Stimulated activated CD4-positive, alpha-beta T cell treated with anti-CD3 and anti-CD28 coated beads, Interleukin-1b, Interleukin-23, amount 100 ng/mL, for 48 hours (primary cell): ENCODE measurements around the gene PACRGL.

Experiments
- DNase-seq: peaks from one replicate; pipeline ENCODE4 v3.0.0-alpha.2; 2020

PACRGL gene

DNA sequence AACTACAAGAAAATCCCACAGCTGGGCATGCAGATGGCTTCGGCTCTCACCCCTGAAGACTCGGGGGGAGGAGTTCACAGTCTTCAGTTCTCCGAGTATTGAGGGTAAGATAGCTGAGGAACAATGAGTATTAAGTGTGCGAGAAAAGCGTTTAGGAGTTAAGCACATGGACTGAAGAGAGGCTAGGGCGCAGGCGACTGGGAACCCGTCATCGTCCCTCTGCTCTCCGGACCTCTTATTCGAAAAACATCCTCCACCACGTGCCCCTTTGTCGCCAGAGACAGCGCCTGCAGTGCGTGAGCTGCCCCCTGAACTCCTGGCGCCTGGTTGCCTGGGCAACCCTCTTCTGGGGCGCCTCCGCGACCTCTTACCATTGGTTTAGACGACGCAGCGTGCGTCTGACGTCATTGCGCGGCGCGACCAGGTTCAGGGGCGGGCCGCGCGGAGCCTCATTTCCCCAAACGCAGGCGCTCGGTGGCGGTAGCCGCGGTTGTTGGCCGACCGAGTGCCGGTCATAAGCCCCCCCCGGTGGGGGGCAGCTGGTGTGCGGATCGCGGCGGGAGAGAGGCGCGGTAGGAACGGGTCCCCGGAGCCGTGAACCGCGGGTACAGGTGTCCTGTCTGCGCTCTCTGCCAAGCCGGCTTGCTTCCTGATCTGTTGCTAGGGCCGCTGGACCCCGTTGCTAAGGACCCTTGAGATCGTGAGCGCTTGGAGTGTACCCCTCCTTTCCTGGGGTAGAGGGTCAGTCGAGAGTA, at the start of gene PACRGL:
Gene PACRGL, plus strand, starts transcription at position 452 of the 755 bp plus-strand sequence. CDS start 4,024 bp downstream, outside the sequence.
- peak; percentile 94 for DNase-seq

DNA sequence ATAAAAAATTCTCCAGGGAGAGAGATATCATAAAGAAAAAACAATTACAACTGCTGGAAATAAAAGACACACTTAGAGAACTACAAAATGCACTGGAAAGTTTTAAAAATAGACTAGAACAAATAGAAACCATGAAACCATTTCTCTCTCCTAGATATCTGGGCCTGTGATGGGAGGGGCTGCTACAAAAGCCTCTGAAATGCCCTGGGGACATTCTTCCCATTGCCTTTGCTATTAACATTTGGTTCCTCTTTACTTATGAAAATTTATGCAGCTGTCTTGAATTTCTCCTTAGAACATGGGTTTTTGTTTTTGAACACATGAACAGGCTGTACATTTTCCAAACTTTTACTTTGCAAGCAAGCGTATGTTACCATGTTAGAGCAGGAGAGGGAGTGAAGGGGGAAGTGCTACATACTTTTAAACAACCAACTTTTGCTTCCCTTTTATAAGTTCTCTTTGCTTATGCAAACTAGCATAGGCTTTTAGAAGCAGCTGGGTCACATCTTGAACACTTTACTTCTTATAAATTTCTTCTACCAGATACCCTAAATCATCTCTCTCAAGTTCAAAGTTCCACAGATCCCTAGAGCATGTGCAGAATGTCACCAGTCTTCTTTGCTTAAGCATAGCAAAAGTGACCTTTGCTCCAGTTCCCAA, 47.9 kb upstream of the PACRGL start:
- DNase-seq = no peak

DNA sequence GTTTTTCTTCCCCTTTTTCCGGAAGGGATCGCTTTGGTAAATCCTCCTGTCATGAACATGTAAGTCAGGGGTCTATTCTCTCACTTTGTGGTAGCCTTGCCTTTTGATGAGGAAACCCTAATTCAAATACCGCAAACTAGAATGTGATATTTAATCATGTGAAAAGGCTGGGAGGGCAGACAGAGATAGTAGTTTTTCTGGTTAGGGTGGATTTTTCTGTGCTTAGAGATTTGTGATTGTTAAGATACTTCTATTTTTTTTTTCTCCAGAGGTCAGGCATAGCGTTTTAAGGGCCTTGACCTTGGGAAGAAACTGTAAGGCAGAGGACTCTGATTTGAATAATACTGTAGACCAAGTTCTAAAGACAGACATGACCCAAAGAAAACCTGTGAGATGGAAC, 41.8 kb upstream of the PACRGL start:
- no peak for DNase-seq

- DNase-seq = no peak
Observed at GRCh38 chr4:20662851-20663250, 37.4 kb upstream of the PACRGL start.

GRCh38 chr4:20666012-20666860, 34.0 kb upstream of the PACRGL start:
- DNase-seq = no peak

- DNase-seq = no peak
Observed at GRCh38 chr4:20672262-20672661, 28.0 kb upstream of the PACRGL start.

DNA sequence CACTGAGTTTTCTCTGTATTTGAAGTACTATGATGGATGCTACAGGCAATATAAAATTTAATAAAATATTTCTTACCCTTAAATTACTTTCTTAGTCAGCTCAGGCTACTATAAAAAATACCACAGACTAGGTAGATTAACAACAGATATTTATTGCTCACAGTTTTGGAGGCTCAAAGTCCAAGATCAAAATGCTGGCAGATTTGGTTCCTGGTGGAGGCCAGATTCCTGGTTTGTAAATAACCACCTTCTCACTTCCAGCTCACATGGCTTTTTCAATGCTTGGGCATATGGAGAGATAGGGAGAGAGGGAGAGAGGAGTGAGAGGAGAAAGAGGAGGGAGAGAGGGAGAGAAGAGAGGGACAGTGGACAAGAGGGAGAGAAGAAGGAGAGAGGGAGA, 24.5 kb upstream of the PACRGL start:
- DNase-seq = no peak

DNA sequence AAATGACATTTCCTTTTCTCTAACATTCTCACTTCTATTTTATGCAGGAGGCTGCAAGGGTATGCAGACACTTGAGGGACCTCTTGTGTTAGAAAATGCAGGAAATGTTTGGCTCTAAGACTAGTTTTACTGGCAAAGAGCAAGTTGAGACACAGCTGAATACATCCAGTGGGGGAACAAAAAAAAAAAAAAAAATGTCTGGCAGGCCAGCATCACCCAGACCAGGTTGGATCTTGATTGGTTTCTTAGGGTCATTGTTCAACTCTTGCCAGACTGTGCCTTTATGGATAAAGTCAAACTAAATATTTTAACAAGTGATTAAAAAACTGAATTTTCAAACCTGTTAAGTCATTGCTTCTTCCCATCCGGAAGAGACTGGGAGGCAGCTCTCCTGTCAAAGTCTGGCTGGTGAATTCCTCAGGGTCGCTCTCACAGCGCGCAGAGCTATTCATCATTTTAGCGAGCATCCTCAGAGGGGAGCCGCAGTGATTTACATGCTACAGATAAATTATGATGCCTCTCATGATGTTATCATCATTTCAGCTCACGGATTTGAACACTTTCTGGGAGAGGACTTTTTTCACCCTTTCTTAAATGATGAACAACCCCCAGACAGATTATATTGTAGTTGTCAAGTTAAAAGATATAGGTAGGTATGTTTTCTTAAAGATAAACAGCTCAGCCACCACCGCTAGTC, 23.6 kb upstream of the PACRGL start:
- no peak for DNase-seq

GRCh38 chr4:20678400-20678799, 21.9 kb upstream of the PACRGL start:
- DNase-seq = no peak

DNA sequence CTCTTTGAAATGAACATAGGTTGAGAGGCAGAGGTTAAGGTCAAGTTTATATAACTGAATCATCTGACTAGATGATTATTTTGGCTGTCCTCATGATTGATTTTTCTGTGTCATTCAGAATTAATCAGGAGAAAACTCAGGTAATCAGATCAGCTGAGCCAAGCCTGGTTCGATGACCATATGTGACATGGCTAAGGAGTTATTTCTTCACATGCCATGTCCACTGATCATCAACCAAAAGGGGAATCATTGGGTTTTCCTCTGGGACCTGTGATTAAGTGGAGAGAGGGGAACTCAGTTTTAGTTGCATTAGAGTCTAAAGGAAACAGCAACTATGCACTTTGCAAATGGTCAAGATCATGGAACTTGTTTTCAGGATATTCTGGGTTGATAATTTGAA, 20.3 kb upstream of the PACRGL start:
- DNase-seq = no peak

DNA sequence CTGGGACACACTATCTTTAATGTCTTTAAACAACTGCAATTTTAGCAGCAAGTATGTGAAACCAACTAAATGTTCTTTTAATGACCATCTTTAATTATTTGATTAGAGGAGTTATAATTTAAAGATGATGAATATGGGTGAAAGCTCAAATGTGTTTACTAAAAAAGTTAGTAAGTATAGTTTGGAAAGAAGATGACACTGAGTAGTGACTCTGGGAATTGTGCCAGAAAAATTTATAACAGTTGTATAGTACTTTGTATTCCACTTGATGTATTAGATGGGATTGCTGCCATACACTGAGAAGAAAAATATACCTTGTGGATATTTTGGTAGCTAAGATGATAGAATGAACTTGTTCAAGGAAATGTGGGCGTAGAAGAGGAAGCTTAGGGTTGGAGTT, 19.5 kb upstream of the PACRGL start:
- no peak for DNase-seq

GRCh38 chr4:20681271-20681670, 19.0 kb upstream of the PACRGL start:
- DNase-seq = no peak

GRCh38 chr4:20682853-20683252, 17.4 kb upstream of the PACRGL start:
- no peak for DNase-seq

DNA sequence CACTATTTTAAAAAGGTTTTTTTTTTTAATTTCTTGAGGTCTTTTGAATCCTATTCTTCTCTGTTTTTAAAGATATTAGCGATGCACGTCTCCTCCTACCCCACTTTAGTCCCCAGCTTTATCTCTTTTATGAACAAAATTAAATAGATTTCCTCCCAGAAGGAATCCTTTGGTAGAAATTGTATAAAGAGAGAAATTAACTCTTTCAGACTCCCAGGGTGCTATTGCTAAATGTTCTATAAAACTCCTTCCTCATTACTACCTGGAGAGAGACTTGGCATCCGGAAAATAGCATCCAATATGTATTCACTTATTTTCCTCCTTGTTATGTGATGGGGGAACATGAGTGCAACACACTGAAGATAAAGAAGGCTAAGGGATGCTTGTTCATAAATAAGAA, 16.5 kb upstream of the PACRGL start:
- no peak for DNase-seq

GRCh38 chr4:20684852-20685763, 15.2 kb upstream of the PACRGL start:
- DNase-seq = no peak

DNA sequence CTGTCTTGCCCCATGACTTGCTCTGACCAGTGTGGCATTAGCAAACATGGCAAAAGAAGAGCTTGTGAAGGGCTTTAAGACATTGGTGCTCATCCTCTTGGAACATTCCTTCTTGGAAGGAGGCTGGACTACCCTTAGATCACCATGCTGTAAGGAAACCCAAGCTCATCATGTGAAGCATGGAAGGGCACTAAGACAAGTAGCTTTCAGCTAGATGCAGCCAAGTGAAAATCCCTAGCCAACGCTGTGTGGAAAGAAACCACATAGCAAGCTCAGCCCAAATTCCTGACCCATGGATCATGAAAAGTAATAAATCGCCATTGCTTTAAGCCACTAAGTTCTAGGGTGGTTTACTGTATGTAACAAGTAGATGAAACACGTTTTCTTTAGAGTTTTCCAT, 12.4 kb upstream of the PACRGL start:
- DNase-seq = no peak

DNA sequence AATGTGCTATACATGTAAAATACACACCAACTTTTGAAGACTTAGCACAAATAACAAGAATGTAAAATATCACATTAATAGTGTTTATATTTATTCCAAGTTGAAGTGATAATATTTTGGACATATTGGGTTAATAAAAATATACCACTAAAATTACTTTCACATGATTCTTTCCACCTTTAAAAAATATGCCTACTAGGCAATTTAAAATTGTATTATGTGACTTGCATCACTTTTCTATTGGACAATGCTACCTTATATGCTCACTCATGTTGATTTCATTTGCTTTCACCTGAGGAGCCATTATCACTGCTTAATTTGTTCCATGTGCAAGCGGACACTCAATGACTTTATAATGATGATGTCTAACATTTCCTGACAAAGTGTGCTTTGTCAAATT, 3.4 kb upstream of the PACRGL start:
- DNase-seq = no peak

DNA sequence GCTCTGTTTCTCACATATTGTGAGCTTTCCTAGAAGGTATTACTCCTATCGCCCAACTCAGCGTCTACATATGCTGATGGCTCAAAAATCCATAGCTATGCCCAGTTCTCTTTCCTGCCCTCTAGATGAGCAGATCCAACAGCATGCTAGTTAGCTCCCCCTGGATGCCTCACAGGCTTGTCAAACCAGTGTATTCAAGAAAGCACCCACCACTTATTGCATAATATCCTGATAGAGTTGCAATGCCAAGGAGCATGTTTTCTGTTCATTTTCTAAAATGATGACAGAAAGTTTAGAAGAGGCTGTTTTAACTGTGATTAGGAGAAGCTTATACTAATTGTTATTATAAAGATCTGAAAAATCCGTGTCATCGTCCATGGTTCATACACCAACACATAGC, 1.9 kb upstream of the PACRGL start:
- DNase-seq = no peak

DNA sequence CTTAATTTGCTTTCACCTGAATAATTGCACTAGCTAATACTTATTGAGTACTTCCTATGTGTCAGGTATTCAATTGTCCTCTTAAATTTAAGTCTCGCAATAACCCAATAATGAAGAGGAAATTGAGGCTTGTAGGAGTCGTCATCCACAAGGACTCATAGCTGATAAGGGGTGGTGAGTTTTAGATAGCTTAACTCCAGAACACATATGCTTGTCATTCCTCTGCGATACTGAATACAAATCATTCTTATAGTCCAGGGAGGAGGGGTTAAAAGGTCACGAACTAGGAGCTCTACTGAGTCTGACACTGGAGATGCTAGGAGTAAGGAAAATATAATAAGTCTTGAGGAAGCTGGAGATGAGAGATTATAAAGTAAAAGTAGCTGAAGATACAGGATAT, 1.4 kb upstream of the PACRGL start:
- no peak for DNase-seq

DNA sequence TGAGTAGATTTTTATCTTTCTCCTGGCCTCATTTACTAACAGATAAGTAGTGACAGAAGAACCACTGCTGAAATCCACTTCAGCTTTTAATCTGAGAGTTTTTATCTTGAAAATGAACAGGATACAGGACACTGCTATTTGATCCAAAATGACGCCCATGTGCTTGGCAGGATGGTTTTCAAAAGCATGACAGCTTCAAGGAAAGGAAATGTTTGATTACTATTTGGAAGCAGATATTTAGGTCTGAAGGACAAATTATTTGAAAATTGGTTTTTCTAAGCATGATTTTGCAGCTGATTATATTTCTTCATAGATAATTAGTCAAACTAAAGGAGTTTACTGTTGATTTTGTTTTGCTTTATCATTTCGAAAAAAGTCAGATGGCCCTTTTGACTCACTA, 11.1 kb downstream of the PACRGL start:
- DNase-seq = no peak

GRCh38 chr4:20723019-20723418, 22.8 kb downstream of the PACRGL start:
- DNase-seq = no peak

- DNase-seq = no peak
Observed at GRCh38 chr4:20723463-20723862, 23.2 kb downstream of the PACRGL start.
